ENCODE measurements around the gene MAPK8. TPM values are rescaled to one million over a fixed set of nuclear protein-coding genes. Genes with fewer than 3 reads are reported as not detected.

The MAPK8 gene
- total RNA-seq, 1 experiment from 2014 or later = 37.9 TPM

GRCh38 chr10:48449501-48450232, 143.2 kb downstream of the MAPK8 start:
- no peak for DNase-seq (ENCODE audit: low read depth)

- DNase-seq (ENCODE audit: low read depth) = no peak
Observed at GRCh38 chr10:48450233-48450740, 143.8 kb downstream of the MAPK8 start.

GRCh38 chr10:48450741-48451466, 144.4 kb downstream of the MAPK8 start:
- no peak for DNase-seq (ENCODE audit: low read depth)

GRCh38 chr10:48451969-48452878, 145.7 kb downstream of the MAPK8 start:
- no peak for DNase-seq (ENCODE audit: low read depth)

- no peak for DNase-seq (ENCODE audit: low read depth)
Observed at GRCh38 chr10:48452879-48453412, 146.5 kb downstream of the MAPK8 start.

- no peak for DNase-seq (ENCODE audit: low read depth)
Observed at GRCh38 chr10:48453451-48454301, 147.2 kb downstream of the MAPK8 start.

- DNase-seq (ENCODE audit: low read depth) = no peak
Observed at GRCh38 chr10:48454302-48455054, 148.0 kb downstream of the MAPK8 start.

- no peak for DNase-seq (ENCODE audit: low read depth)
Observed at GRCh38 chr10:48455055-48455391, 148.5 kb downstream of the MAPK8 start.

GRCh38 chr10:48455392-48456151, 149.1 kb downstream of the MAPK8 start:
- no peak for DNase-seq (ENCODE audit: low read depth)

GRCh38 chr10:48456361-48456804, 149.9 kb downstream of the MAPK8 start:
- no peak for DNase-seq (ENCODE audit: low read depth)

- no peak for DNase-seq (ENCODE audit: low read depth)
Observed at GRCh38 chr10:48456808-48457761, 150.6 kb downstream of the MAPK8 start.

- no peak for DNase-seq (ENCODE audit: low read depth)
Observed at GRCh38 chr10:48457949-48458661, 151.6 kb downstream of the MAPK8 start.

- no peak for DNase-seq (ENCODE audit: low read depth)
Observed at GRCh38 chr10:48458662-48459048, 152.2 kb downstream of the MAPK8 start.

GRCh38 chr10:48459270-48460150, 153.0 kb downstream of the MAPK8 start:
- no peak for DNase-seq (ENCODE audit: low read depth)

GRCh38 chr10:48460182-48460581, 153.7 kb downstream of the MAPK8 start:
- DNase-seq (ENCODE audit: low read depth) = no peak

All from Daoy (cell line).